HG03060 (cell line): Measurements from ENCODE around the gene ITGA1.
"Not testable (repeated sequence)": the region's sequence is repeated elsewhere in the genome, so short reads cannot be mapped to it uniquely, and the experiment has no call there.

Experiments
- ATAC-seq: cut with Tn5 transposase; IDR thresholded peaks from one replicate; pipeline ENCODE4 v1.9.1; 2021; ENCODE audit warnings: low read depth, moderate number of reproducible peaks; ENCODE audit not compliant: unreplicated experiment

Gene ITGA1

GRCh38 chr5:52945040-52945439 lies 157.3 kb downstream of the ITGA1 start:
- no peak for ATAC-seq

DNA sequence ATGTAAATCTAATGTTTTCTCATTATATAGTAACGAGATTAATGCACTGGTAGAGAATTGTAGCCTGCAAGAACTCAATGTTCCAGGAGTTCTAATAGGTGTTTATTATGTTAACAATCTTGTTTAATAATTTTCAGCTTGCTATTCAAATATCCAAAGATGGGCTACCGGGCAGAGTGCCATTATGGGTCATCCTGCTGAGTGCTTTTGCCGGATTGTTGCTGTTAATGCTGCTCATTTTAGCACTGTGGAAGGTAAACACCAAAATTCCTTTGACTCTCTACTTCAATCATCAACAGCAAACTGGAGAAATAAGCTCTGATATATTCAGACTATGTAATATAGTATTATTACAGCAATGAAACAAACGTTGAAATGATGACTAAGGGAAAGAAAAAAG lies 159.5 kb downstream of the ITGA1 start:
- no peak for ATAC-seq

GRCh38 chr5:52947851-52948250 lies 160.1 kb downstream of the ITGA1 start:
- ATAC-seq: no peak

GRCh38 chr5:52948418-52949076 lies 160.8 kb downstream of the ITGA1 start:
- peak; percentile 98 for ATAC-seq

- no peak for ATAC-seq
These were observed 163.0 kb downstream of the ITGA1 start for GRCh38 chr5:52950686-52951085.

DNA sequence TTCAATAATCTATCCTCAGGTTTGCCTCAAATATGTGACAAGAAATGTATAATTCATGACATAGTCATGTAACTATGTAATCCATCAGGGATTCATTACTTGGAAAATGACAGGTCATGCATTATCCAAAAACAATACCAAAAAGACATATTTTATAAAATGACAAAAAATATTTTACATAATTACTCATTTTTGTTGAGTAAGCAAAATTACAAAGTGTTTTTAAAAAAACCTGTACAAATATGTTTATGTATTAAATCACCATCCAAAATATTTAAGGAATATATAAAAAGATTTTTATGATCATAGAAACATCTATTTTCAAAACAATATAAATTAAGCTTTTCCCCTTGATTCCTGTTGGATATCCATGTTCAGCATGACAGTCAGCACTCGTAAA lies 164.8 kb downstream of the ITGA1 start:
- no peak for ATAC-seq

GRCh38 chr5:52956014-52956413 lies 168.3 kb downstream of the ITGA1 start:
- ATAC-seq: no peak

DNA sequence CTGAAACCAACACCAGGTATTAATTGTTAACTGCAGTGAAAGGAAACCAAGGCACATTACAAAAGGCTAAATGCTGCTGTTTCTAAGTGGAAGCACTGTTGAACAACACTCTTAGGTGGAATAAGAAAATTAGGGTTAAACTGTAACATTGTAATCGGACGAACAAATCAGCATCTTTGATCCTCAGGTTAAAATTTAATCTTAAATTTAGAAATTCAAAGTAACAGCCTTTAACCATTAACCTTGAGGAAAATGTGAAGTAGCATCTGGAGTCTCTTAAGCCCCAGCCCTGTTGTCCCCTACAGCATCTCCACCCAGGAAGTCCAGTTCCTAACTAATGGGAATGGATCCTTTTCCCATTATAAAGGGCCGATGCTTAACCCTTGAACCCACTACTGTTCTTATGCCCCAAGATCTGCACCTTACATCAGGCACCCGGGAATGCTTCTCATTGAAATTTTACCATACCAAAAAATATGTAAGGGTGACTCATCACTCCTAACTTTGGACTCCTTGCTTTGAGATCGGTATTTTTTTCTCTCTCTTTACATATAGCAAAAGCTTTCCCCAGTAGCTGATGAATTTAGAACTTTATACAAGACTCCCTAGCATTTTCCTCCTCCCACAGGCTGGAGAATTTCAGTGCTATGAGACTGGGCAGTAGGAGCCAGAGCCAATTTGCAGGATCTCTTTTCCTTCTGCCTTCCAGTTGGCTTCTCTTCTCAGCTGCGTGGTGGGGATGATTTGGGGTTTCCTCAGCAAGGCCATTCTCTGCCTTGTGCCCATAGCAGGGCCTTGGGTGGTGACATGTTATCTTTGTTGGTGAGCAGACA lies 169.4 kb downstream of the ITGA1 start:
- ATAC-seq: no peak

DNA sequence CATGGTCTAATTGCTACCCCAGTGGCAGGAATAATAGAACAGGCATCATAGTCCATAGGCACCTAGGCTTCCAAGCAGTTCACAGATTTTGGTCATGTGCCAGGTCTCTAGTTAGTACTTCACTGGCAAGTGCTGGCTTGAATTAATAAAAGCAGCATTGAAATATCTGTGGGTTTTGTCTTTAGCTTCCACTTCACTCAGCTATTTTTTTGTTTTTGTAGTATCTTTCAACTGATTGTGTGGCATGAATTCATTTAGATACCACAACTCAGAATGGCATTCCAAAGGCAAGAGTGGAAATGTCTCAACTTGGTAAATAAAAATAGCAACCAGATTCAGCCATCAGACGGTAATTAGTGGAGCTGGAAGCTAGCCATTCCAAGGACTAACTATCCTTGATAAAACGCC lies 173.6 kb downstream of the ITGA1 start:
- ATAC-seq: no peak

DNA sequence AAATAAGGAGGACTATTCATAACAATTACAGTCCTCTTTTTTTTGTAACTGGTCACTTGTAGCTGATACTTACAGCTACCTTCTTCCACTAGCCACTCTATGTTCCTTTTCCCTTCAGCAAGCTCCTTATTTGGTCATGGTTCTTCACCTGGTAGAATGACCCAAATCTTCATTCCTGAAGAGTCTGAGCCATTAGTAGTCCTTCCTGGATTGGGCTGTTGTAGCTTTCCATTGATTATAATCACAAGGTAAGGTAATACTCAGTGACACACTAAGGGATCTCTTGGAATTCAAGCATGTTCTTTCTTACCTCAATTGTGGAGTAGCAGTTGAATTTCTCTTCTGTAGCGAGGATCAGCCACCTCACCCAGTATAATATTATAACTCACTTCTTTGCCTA lies 175.9 kb downstream of the ITGA1 start:
- ATAC-seq: no peak

DNA sequence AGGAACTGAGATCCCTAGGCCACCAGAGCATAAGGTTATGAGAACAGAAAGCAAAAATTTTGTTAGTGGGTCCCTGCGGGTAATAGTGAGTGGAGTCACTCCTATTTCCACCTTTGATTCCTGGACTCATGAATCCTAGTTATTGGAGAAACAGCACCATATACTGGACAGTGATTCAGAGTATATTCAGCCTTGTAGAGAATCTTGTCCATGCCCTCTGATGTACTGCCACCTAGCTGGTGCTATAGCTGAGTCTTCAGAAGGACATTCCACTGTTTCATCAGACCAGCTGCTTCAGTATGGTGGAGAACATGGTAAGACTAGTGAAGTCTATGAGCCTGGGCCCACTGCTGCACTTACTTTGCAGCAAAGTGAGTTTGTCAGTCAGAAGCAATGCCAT lies 176.4 kb downstream of the ITGA1 start:
- ATAC-seq: no peak

- not testable (repeated sequence) for ATAC-seq
These were observed 188.4 kb downstream of the ITGA1 start for GRCh38 chr5:52976157-52976556.

- no peak for ATAC-seq
These were observed 189.7 kb downstream of the ITGA1 start for GRCh38 chr5:52977264-52977897.

- no peak for ATAC-seq
These were observed 193.8 kb downstream of the ITGA1 start for GRCh38 chr5:52981507-52981906.

DNA sequence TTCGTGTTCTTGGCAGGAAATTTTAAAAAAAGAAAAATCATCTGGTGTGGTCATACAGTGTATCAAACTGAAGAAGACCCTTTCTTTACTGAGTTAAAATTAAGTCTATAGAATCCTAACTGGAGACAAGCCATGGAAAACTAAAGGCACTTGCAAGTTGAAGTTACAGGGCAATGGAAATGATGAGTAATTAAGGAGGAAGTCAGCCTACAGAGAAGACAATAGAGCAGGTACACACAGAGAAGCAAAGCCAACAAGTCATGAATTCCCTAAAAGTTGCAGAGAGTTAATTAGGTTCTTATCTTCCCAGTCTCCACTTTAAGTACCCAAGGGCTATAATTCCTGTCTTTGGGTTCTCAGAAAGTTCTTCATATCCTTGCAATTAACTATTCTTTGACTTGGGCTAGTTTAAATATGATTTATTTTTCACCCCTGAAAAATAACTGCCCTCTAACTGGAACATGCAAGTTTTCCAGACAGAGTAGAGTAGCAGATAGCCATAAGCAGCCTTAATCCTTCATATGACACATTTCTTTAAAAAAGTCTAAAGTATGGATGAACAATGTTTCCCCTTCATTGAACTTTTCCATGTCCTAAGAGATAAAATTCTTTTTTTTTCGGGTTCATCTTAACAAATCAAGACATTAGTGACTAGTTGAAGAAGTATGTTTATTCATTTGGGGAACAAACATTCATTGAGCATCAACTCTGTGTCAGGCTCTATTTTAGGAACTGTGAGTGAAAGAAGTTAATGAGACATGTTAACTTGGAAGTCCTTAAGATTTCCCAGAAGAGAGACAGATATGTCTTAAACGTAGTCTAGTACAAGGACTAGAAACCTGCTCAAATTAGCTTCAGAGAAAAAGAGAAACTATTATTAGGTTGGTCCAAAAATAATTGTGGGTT lies 196.3 kb downstream of the ITGA1 start:
- ATAC-seq: no peak

GRCh38 chr5:52985306-52985705 lies 197.6 kb downstream of the ITGA1 start:
- ATAC-seq: peak; percentile 41

DNA sequence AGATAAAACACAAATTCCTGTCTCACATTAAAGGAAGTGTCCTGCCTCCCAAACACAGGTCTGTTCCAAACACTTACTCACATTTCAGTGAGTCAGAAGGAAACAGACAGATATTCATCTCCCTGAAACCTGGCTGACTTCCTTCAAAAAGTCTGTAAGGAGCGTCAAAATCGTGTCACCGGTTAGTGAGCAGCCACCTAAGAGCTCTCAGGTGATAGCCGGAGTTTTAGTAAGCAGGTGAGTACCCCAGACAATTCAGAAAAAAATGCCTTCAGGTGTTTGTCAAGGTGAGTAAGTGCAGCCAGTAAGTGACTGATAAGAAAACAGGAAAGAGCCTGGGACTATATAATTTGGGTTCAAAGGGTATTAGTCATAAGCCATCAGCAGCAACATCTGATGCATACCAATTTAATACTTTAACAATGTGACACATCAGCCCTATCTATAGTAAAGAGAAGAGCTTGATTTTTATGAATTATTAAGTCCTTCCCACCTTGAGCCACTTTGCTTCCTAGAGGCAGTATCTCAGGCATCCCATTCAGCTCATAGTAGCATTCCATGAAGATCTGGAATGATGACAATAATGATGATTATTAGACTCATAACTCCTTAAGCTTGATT lies 200.1 kb downstream of the ITGA1 start:
- no peak for ATAC-seq

- ATAC-seq: no peak
These were observed 200.8 kb downstream of the ITGA1 start for GRCh38 chr5:52988335-52989024.

GRCh38 chr5:52989025-52989780 lies 201.5 kb downstream of the ITGA1 start, which contains the start of gene ITGA2:
ITGA2 (plus strand) TSS chr5:52989352; CDS start chr5:52989469, 117 bp downstream.
- no peak for ATAC-seq
